K562 (cell line): ENCODE measurements around the gene SPATS2. TPM values are rescaled to one million over a fixed set of nuclear protein-coding genes. Genes with fewer than 3 reads are reported as not detected.

Source experiments
- ATAC-seq: fragments of 200-7000 bp; cut with Tn5 transposase; 3 replicates; pipeline ENCODE4 v1.9.1; 2020; ENCODE audit warnings: moderate library complexity
- BruUV-seq: library from RNA; stranded (reverse); fragments of 400-500 nt; replicated peaks from 2 replicates; lab custom pipeline; 2021; lab: Mats Ljungman, UMichigan
- CTCF ChIA-PET: fragments of 300-600 bp; formaldehyde crosslinking; extraction: SDS; loops from one replicate; lab custom pipeline; 2021; ENCODE audit warnings: low intra/inter-chr PET ratio; lab: Yijun Ruan, JAX
- POLR2A ChIA-PET: fragments of 300-600, 350-650 bp; sonication (Branson Sonifier 250); formaldehyde crosslinking; extraction: SDS; loops from one replicate; lab custom pipeline; 2021; ENCODE audit warnings: antibody characterized with exemption, inconsistent platforms; lab: Yijun Ruan, JAX
- DNase-seq, 4 experiments: peaks; one replicate each; pipeline versions ENCODE4 v3.0.0 to v3.0.0-alpha.2; 2011 to 2018; ENCODE audit warnings: low spot score in 3 of 4, mixed read lengths in 3 of 4; ENCODE audit errors: extremely low read depth in 1 of 4
- FAIRE-seq: peaks from 2 replicates; lab custom pipeline; 2011; peaks lifted over from hg19 to GRCh38; lab: Jason Lieb, UNC
- H2AFZ ChIP-seq: 2 replicates; pipeline ENCODE4 v1.6.0; 2011; ENCODE audit warnings: low read depth, low read length, control low read depth, inconsistent platforms
- H3K27ac ChIP-seq: fragments of 200-600 bp; 3 replicates; pipeline ENCODE4 v1.8.0; 2011; ENCODE audit warnings: low read depth, mild to moderate bottlenecking, control low read depth, inconsistent platforms, low read length, moderate library complexity, mixed read lengths; ENCODE audit errors: extremely low read depth
- H3K27me3 ChIP-seq, 2 experiments: fragments of 300-600 bp in 1 of 2; 2 replicates in 1 of 2; 3 replicates in 1 of 2; pipeline versions ENCODE4 v1.6.0 to v1.8.0; 2011; ENCODE audit warnings: inconsistent platforms in 2 of 2, low read length in 2 of 2, mild to moderate bottlenecking in 1 of 2, mixed read lengths in 1 of 2, moderate library complexity in 1 of 2; ENCODE audit not compliant: control insufficient read depth in 2 of 2, insufficient read depth in 2 of 2
- H3K36me3 ChIP-seq: fragments of 300-600 bp; 3 replicates; pipeline ENCODE4 v1.8.0; 2011; ENCODE audit warnings: mild to moderate bottlenecking, low read length, inconsistent platforms; ENCODE audit not compliant: control insufficient read depth, insufficient read depth
- H3K4me1 ChIP-seq, 2 experiments: fragments of 200-600 bp in 1 of 2; replicated peaks in 1 of 2; 2 replicates in 1 of 2; 3 replicates in 1 of 2; pipeline versions ENCODE4 v1.5.1 to v1.8.0; 2011; ENCODE audit warnings: inconsistent platforms in 2 of 2, low read length in 2 of 2, mild to moderate bottlenecking in 1 of 2, mixed read lengths in 1 of 2, moderate library complexity in 1 of 2; ENCODE audit not compliant: control insufficient read depth in 2 of 2, insufficient read depth in 2 of 2
- H3K4me2 ChIP-seq: 2 replicates; pipeline ENCODE4 v1.6.1; 2011; ENCODE audit warnings: low read length, control low read depth, inconsistent platforms, mixed read lengths; ENCODE audit not compliant: insufficient read depth
- H3K4me3 ChIP-seq: fragments of 200-600 bp; sonication (generic), shearing (Covaris generic); 2 replicates; pipeline ENCODE4 v1.5.1; 2016; ENCODE audit warnings: control low read depth, inconsistent platforms
- H3K79me2 ChIP-seq: fragments of 200-600 bp; 3 replicates; pipeline ENCODE4 v1.8.0; 2011; ENCODE audit warnings: low read length, inconsistent platforms; ENCODE audit not compliant: control insufficient read depth, insufficient read depth
- H3K9ac ChIP-seq, 2 experiments: 2 replicates each; pipeline versions ENCODE4 v1.6.0 to v1.6.1; 2011; ENCODE audit warnings: low read depth in 2 of 2, low read length in 2 of 2, control low read depth in 1 of 2, inconsistent platforms in 1 of 2, mild to moderate bottlenecking in 1 of 2, mixed read lengths in 1 of 2; ENCODE audit not compliant: insufficient read depth in 1 of 2
- H3K9me1 ChIP-seq: one replicate; pipeline ENCODE4 v1.6.0; 2011; ENCODE audit warnings: inconsistent platforms, mild to moderate bottlenecking, low read length, moderate library complexity; ENCODE audit not compliant: control insufficient read depth, insufficient read depth
- H3K9me3 ChIP-seq: replicated peaks from 2 replicates; pipeline ENCODE4 v1.5.1; 2011; ENCODE audit warnings: low read depth, low read length, inconsistent platforms; ENCODE audit not compliant: control insufficient read depth, insufficient read depth
- H4K20me1 ChIP-seq: replicated peaks from 2 replicates; pipeline ENCODE4 v1.6.1; 2011; ENCODE audit warnings: low read length, inconsistent platforms, mixed read lengths; ENCODE audit not compliant: control insufficient read depth, insufficient read depth
- CREM ChIP-seq: IDR thresholded peaks from 2 replicates; pipeline ENCODE4 v1.6.1; 2014; ENCODE audit warnings: antibody characterized with exemption, low read depth
- DNMT1 ChIP-seq: fragments of 450-650 bp; IDR thresholded peaks from 2 replicates; pipeline ENCODE4 v1.6.1; 2016; ENCODE audit warnings: antibody characterized with exemption, mild to moderate bottlenecking
- E2F5 ChIP-seq: sonication (generic); formaldehyde crosslinking; IDR thresholded peaks from 2 replicates; pipeline ENCODE4 v1.8.0; 2022; ENCODE audit warnings: mild to moderate bottlenecking, missing genetic modification reagents
- E2F6 ChIP-seq, 2 experiments: IDR thresholded peaks; 2 replicates each; pipeline ENCODE4 v1.6.1; 2011; ENCODE audit warnings: borderline replicate concordance in 1 of 2, control low read depth in 1 of 2, low read depth in 1 of 2, low read length in 1 of 2, mild to moderate bottlenecking in 1 of 2, mixed read lengths in 1 of 2, moderate library complexity in 1 of 2; ENCODE audit not compliant: insufficient read depth in 1 of 2, insufficient read length in 1 of 2, poor library complexity in 1 of 2, severe bottlenecking in 1 of 2; ENCODE audit errors: extremely low read depth in 1 of 2
- ZNF584 ChIP-seq: fragments of 200-800 bp; sonication (Bioruptor generic); IDR thresholded peaks from 2 replicates; pipeline ENCODE4 v1.6.1; 2016; ENCODE audit warnings: low read depth, mild to moderate bottlenecking, missing genetic modification characterization, missing compliant biosample characterization
- WGBS: fragments of 100-300 bp; shearing (Covaris generic); methylation state at CpG from one replicate; pipeline ENCODE4 v1.1.6; 2016; ENCODE audit warnings: low coverage, mixed read lengths; ENCODE audit not compliant: insufficient coverage; ENCODE audit errors: missing lambda C conversion rate; 5-methylcytosine and 5-hydroxymethylcytosine counted together
- in situ Hi-C: fragments of 300-500 bp; cut with MboI; formaldehyde crosslinking; loops from 4 replicates; pipeline ENCODE4 v1.15.0; 2018; ENCODE audit warnings: inconsistent platforms, mixed read lengths
- intact Hi-C: fragments of 100-400 bp; cut with micrococcal nuclease; formaldehyde crosslinking; loops from 2 replicates; pipeline ENCODE4 v1.14.2; 2022
- polyA plus RNA-seq, 8 experiments: library from polyadenylated mRNA; depleted of rRNA in 4 of 8; stranded (reverse) in 5 of 8; unstranded in 3 of 8; fragments of >200 nt; fragmentation: Nextera tagmentation in 2 of 8; fragmentation: Illumina TruSeq in 1 of 8; extraction: Ambion mirVana in 2 of 8; extraction: Trizol in 1 of 8; gene quantifications; 2 replicates each; pipeline versions ENCODE4 v1.2.1 to v1.2.3, GENCODE V29; 2011 to 2014; ENCODE audit warnings: inconsistent platforms in 1 of 8, missing spikeins in 1 of 8
- total RNA-seq, 7 experiments: library from RNA; depleted of rRNA in 6 of 7; stranded (reverse); fragments of >200 nt in 6 of 7; fragmentation: Illumina TruSeq in 2 of 7; extraction: Trizol in 2 of 7; gene quantifications; 2 replicates each; pipeline versions ENCODE4 v1.2.1 to v1.2.3, GENCODE V29; 2011 to 2021; ENCODE audit warnings: low replicate concordance in 1 of 7

The SPATS2 gene
- total and polyA plus RNA-seq, 9 of the 15 experiments (the other 6 are each of a cell fraction or from before 2014, with no cell fraction given) = 5.4 to 48.2 (median 17.5) TPM

GRCh38 chr12:49564686-49565405, 197.6 kb downstream of the SPATS2 start:
- H3K36me3 ChIP-seq = peaks cover 66% of the 10 kb centered on the region; the same call in 2 of the 3 replicates
- H4K20me1 ChIP-seq = no peaks in the 10 kb centered on the region
- ChIA-PET CTCF (no interaction called here), POLR2A (interaction anchor here (0.6 to 0.9 kb wide), 4 partner anchors 9 to 332 kb away, joined by 3 to 4 read pairs (median 3); partner anchors contain the start of gene SPATS2)
- H3K9ac ChIP-seq = no peak overlapping the region; a peak in 1 of 4 replicates
- DNase-seq (no peak), FAIRE-seq (no peak), ATAC-seq (no peak)
- in situ Hi-C loops = no loop called here
- H3K27ac ChIP-seq = no peak overlapping the region
- TF ChIP-seq DNMT1 = no peak
- no peak for TF ChIP-seq E2F6 (IDR thresholded peaks at IDR 0.05; ENCODE audit: borderline replicate concordance in 1 of 2, extremely low read depth in 1 of 2, insufficient read depth in 1 of 2, insufficient read length in 1 of 2, low read depth in 1 of 2, low read length in 1 of 2, poor library complexity in 1 of 2, severe bottlenecking in 1 of 2)
- TF ChIP-seq ZNF584 = no peak
- TF ChIP-seq E2F5 = no peak
- no peak for TF ChIP-seq CREM
- peaks cover 5 to 8% of the 10 kb centered on the region in 2 experiments; a peak in 3 of 5 replicates for H3K4me1 ChIP-seq
- H3K9me3 ChIP-seq = no peaks in the 10 kb centered on the region
- intact Hi-C loops = no loop called here
- H3K4me3 ChIP-seq = no peak overlapping the region
- H2AFZ ChIP-seq = no peak overlapping the region
- no peak overlapping the region for H3K4me2 ChIP-seq
- no peaks in the 10 kb centered on the region for H3K27me3 ChIP-seq
- 89% methylated on average over 7 of the region's 8 CpGs for WGBS
- no TSS peak for BruUV-seq
- H3K79me2 ChIP-seq = peaks cover 36% of the 10 kb centered on the region
- H3K9me1 ChIP-seq = no peaks in the 10 kb centered on the region
